Measurements from ENCODE around the gene LRBA.

The LRBA gene

DNA sequence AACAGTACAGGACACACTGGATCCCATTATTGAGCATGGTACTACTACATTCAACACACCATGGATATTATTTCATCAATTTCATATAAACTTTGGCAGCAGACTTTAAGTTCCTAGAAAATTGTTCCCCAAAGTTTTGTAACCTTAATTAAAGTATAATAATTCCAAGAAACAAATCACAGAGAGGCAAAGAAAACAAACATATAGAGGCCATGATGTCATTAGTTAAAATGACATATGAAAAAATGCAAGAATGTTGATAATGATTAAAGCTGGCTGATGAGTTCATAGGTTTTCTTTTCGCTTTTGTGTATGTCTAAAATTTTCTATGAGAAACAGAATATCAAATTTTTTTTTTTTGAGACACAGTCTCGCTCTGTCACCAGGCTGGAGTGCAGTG, 26.8 kb downstream of the LRBA start:
- no peak for DNase-seq (ENCODE audit: low read depth)
- TF ChIP-seq CTCF (conservative IDR thresholded peaks at IDR 0.05; ENCODE audit: low read depth, low read length), result no peak

GRCh38 chr4:150987204-150987603, 27.9 kb downstream of the LRBA start:
- TF ChIP-seq CTCF (conservative IDR thresholded peaks at IDR 0.05; ENCODE audit: low read depth, low read length), result no peak
- no peak for DNase-seq (ENCODE audit: low read depth)
- H3K4me3 ChIP-seq (ENCODE audit: low read length), result no peak overlapping the region

More for the DNA sequence above, 26.8 kb downstream of the LRBA start:
- no peak overlapping the region for H3K4me3 ChIP-seq (ENCODE audit: low read length)

GRCh38 chr4:150986085-150986484, 29.0 kb downstream of the LRBA start:
- H3K4me3 ChIP-seq (ENCODE audit: low read length), result no peak overlapping the region
- DNase-seq (ENCODE audit: low read depth), result no peak
- no peak for TF ChIP-seq CTCF (conservative IDR thresholded peaks at IDR 0.05; ENCODE audit: low read depth, low read length)

GRCh38 chr4:150983851-150984250, 31.2 kb downstream of the LRBA start:
- H3K4me3 ChIP-seq (ENCODE audit: low read length), result no peak overlapping the region
- DNase-seq (ENCODE audit: low read depth), result no peak
- no peak for TF ChIP-seq CTCF (conservative IDR thresholded peaks at IDR 0.05; ENCODE audit: low read depth, low read length)

- no peak for DNase-seq (ENCODE audit: low read depth)
- TF ChIP-seq CTCF (conservative IDR thresholded peaks at IDR 0.05; ENCODE audit: low read depth, low read length), result no peak
- H3K4me3 ChIP-seq (ENCODE audit: low read length), result no peak overlapping the region
These were observed 32.4 kb downstream of the LRBA start for GRCh38 chr4:150982557-150983233.

GRCh38 chr4:150978738-150979575, 36.1 kb downstream of the LRBA start:
- no peak for TF ChIP-seq CTCF (conservative IDR thresholded peaks at IDR 0.05; ENCODE audit: low read depth, low read length)
- no peak for DNase-seq (ENCODE audit: low read depth)
- no peak overlapping the region for H3K4me3 ChIP-seq (ENCODE audit: low read length)
